Choroid plexus epithelial cell (primary cell): ENCODE results near the gene KLHL29.

Experiments
- DNase-seq: peaks from one replicate; pipeline ENCODE4 v3.0.0-alpha.2; 2010; ENCODE audit warnings: low read depth
- H3K4me3 ChIP-seq: 2 replicates; pipeline ENCODE4 v1.5.1; 2011; ENCODE audit warnings: low read depth, mild to moderate bottlenecking, control low read depth, low read length, moderate library complexity
- TF ChIP-seq, protein P1 (sequence below): conservative IDR thresholded peaks from 2 replicates; pipeline ENCODE4 v1.5.1; 2011; ENCODE audit warnings: low read depth, mild to moderate bottlenecking, control low read depth, inconsistent platforms, low read length, moderate library complexity

Gene KLHL29

DNA sequence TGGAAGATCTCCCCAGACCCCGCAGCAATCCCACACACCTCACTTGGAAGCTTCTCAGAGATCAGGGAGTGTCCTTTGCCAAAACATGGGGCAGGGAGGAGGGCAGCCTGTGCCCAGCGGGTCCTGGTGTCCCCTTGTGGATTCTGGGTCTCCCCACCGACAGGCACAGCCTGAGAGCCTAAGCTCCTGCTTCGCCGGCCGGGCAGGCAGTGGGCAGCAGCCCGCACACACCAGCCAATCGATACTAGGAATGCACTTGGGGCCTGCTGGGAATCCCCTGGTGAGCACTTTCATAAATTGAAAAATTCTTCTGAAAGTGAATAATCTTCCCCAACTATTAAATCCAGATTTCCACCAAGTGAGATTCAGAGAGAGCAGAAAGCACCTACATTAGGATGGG, 296.0 kb downstream of the KLHL29 start:
- TF ChIP-seq, protein P1, sequence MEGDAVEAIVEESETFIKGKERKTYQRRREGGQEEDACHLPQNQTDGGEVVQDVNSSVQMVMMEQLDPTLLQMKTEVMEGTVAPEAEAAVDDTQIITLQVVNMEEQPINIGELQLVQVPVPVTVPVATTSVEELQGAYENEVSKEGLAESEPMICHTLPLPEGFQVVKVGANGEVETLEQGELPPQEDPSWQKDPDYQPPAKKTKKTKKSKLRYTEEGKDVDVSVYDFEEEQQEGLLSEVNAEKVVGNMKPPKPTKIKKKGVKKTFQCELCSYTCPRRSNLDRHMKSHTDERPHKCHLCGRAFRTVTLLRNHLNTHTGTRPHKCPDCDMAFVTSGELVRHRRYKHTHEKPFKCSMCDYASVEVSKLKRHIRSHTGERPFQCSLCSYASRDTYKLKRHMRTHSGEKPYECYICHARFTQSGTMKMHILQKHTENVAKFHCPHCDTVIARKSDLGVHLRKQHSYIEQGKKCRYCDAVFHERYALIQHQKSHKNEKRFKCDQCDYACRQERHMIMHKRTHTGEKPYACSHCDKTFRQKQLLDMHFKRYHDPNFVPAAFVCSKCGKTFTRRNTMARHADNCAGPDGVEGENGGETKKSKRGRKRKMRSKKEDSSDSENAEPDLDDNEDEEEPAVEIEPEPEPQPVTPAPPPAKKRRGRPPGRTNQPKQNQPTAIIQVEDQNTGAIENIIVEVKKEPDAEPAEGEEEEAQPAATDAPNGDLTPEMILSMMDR: no peak
- no peak for DNase-seq
- no peak overlapping the region for H3K4me3 ChIP-seq

DNA sequence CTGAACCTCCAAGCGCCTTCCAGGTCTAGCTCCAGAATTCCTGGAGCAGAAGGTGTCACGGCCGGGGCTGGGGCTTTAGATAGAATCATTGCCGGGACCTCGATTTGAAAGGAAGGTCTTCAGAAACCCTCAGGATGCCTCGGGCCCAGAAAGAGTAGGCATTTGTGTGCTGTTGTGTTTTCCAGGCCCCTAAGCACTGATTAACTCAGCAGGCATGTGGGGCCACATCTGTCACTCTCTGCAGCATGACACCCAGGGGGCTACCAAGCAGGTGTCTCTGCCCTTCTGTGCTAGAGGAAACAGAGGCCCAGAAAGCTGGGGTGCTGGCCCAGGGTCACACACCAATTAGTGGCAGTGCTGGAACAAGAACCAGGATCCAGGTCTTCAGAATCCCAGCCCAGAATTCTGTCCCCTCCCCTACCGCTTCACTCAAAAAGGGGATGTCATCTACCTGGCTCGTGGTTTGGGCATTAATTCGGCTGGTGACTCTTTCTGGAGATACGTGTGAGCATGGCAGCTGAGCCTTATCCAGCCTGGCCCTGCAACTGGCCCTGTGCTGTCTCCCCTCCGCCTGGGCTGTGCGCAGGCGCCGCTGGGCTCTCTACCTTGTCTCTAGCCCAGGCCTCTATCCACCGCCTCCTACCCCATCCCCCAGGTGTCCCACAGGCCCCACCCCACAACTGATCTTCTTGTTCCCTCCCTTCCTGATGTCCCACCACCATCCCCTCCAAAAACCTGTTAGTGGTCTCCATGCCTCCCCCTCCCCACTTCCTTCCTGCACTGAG, 296.6 kb downstream of the KLHL29 start:
- TF ChIP-seq, protein P1: no peak

GRCh38 chr2:23682481-23682880, 297.5 kb downstream of the KLHL29 start:
- TF ChIP-seq, protein P1: no peak
- H3K4me3 ChIP-seq: no peak overlapping the region
- DNase-seq: no peak

More for the DNA sequence above, 296.6 kb downstream of the KLHL29 start:
- no peak overlapping the region for H3K4me3 ChIP-seq
- no peak for DNase-seq

DNA sequence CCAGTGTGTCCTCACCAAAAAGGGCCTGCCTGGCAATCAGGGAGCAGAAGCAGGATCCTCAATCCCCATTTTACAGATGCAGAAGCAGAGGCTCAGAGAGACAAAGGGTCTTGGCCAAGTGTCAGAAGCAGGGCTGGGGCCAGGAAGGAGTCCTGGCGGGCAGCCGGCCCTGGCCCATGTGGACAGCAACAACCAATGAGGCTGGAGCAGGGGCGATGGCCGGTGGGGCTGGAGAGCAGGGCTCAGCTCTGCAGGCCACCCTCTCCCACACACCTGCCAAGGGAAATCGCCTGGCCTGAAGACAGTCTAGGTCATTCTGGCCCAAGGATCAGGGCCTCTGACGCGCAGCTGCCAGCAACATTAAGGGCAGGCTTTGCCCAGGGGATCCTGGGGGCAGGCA, 298.0 kb downstream of the KLHL29 start:
- TF ChIP-seq, protein P1: no peak
- H3K4me3 ChIP-seq: no peak overlapping the region
- DNase-seq: no peak

GRCh38 chr2:23684395-23685176, 299.6 kb downstream of the KLHL29 start:
- TF ChIP-seq, protein P1: no peak
- H3K4me3 ChIP-seq: no peak overlapping the region
- DNase-seq: no peak

DNA sequence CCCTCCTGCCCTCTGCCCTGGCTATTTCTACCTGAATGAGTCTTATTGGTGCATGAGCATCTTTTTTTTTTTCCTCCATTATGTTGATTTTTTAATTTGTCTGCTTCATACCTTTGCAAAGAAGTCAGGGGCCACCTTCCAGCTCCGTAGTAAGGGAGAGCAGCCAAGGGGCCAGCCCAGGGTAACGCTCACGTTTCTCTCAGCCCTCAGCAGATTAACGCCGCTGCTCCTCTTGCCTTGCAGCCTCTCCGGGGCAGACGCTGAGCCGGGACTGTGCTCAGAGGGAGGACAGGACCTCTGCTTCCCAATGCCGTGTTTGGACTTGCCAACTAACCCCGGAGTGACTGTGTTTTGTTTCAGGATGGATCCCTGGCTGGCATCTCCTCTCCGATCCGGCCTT, 300.2 kb downstream of the KLHL29 start:
- no peak overlapping the region for H3K4me3 ChIP-seq
- no peak for DNase-seq
- TF ChIP-seq, protein P1: no peak
